ENCODE data around the gene ACTN1.

Gene ACTN1

DNA sequence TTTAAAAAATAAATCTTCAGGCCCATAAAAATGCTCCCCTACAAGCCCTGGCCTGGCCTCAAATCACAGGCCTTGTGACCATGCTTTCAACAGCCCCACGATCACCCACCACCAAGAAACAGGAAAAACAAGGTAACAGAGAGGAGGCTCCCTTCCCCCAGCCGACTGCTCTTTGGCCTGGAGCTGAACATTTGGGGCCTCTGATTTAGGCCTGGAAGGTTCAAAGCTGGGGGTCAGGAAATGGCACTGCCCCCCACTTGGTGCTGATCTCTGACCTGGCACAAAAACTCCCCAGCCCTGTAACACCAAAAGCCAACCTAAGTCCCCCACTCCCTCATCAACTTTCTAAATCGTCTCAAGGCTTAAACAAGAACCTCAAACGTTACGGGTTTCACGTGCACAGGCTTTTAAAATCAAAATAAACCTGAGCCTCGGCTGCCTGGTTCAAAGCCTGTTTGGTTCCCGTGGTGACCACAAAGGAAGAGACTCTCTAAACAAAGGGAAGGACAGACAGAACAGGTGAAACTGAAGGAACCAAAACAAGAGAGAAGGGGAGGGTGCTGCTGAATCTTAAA is 9.0 kb downstream of the ACTN1 start:
- DNase-seq (ENCODE audit: low read depth in 1 of 2, low spot score in 1 of 2), result no peak

GRCh38 chr14:68969278-68970033 is 9.6 kb downstream of the ACTN1 start:
- no peak for DNase-seq (ENCODE audit: low read depth in 1 of 2, low spot score in 1 of 2)

- no peak for DNase-seq (ENCODE audit: low read depth in 1 of 2, low spot score in 1 of 2)
Measured at GRCh38 chr14:68968721-68969120, 10.4 kb downstream of the ACTN1 start.

GRCh38 chr14:68968051-68968450 is 11.1 kb downstream of the ACTN1 start:
- DNase-seq (ENCODE audit: low read depth in 1 of 2, low spot score in 1 of 2), result peak; percentile 33 to 43

DNA sequence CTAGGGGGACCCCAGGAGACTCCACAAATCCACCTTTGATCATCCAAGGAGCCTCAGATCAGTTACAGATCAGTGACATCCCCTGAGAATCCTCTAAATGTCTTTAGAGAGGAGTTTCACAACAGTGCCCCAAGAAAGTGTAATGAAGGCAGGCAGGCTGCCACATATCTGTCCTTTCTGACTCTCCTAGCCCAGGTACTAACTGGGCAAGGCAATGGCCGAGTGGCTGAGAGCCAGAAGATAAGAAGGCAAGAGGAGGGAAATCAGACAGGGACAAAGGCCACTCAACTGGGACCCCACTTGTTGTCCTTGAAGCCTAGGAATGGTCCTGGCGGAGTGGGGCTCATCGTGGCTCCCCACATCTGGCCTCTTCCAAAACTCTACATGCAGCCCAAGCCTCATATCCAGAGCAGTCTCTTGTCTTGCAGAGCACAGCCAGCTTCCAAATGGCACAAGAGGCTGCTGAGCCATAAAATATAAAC is 11.6 kb downstream of the ACTN1 start:
- no peak for DNase-seq (ENCODE audit: low read depth in 1 of 2, low spot score in 1 of 2)

DNA sequence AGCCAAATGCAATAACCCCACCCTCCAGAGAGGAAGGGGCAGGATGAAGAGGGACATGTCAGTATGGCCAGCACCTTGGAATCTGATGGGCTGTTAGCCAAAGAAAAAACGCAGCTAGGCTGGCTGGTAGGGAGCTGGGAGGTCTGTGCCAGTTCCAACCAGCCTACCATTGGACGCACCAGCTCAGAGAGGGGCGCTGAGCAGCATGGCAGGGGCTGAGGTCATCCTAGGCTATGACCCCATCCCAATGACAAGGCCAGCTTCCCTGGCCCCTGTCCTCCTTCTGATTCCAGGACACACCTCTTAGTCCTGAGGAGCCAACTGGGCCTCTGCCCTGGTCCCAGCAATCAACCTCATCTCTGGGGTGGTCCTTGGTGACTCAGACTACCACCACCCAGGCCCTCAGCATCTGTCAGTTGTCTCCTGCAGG is 12.2 kb downstream of the ACTN1 start:
- no peak for DNase-seq (ENCODE audit: low read depth in 1 of 2, low spot score in 1 of 2)

- no peak for DNase-seq (ENCODE audit: low read depth in 1 of 2, low spot score in 1 of 2)
Measured at GRCh38 chr14:68965261-68965761, 13.8 kb downstream of the ACTN1 start.

DNA sequence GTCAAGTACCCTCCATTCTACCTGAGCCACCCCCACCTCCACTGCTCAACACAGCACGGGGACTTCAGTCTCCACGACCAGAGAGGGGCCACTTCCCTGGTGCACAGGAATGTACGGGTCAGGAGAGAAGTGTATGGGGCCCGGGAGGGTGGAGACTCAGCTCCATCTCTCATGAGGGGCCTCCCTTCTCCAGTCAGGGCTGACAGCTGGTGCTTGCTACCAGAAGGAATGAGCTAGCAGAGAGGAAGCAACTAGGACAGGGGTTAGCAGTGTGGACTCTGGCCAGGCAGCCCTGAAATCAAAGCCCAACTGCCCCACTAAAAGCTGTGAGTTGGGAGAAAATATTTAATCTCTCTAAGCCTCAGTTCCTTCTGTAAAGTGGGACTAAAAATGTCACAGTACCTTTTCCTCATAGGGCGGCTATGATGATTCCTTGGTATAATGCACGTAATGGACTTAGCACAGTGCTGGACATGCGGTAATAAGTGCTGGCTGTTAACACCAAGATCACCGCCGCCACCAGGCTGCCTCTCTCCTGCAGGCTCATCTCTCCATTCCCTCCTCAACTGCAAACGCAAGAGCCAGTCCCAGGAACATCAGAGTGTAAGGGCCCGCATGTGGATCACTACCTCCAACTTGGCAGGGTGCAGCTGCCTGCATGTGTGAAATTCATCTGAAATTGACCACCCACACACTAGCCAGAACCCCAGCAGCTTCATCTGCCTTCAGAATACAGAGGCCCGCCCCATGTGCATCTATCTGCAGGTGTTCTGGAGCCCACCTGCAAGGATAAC is 14.6 kb downstream of the ACTN1 start:
- no peak for DNase-seq (ENCODE audit: low read depth in 1 of 2, low spot score in 1 of 2)

- no peak for DNase-seq (ENCODE audit: low read depth in 1 of 2, low spot score in 1 of 2)
Measured at GRCh38 chr14:68962681-68963080, 16.4 kb downstream of the ACTN1 start.

DNA sequence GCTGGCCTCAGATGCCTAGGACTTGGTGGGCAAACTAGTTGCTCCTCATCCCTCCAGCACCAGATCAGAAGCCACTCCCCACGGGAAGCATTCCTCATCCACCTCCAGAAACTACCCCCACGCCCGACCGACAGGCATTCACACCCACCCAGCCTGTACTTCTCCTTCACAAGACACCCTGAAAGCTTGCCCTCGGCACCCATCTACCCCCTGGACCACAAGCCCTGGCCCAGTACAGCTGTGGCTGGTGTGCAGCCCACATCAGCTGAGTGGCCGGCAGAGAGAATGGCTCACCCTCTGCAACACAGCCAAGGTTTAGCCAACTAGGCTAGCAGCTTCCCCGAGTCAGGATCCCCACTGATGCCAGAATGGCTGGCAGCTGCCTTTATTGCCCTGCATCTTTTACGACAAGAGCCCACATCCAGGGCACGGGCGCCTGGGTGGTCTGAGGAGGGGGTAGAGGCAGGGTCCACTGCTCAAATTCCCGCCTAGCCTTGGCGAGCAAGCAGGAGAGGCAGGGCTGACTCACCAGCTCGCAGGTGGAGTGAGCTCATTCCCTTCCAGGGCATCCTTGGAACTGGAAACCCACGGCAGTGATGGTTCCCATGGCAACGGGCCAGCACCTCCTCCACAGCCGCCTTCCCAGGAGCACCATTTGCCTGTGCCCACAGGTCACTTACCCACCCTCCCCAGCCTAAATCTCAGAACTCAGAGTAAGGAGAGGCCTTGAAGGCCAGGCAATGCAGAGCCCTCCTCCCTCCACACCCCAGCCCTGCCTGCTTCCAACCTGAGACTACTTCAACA is 17.1 kb downstream of the ACTN1 start:
- no peak for DNase-seq (ENCODE audit: low read depth in 1 of 2, low spot score in 1 of 2)

GRCh38 chr14:68961361-68961760 is 17.7 kb downstream of the ACTN1 start:
- no peak for DNase-seq (ENCODE audit: low read depth in 1 of 2, low spot score in 1 of 2)

GRCh38 chr14:68960123-68960522 is 19.0 kb downstream of the ACTN1 start:
- no peak for DNase-seq (ENCODE audit: low read depth in 1 of 2, low spot score in 1 of 2)

GRCh38 chr14:68959035-68959434 is 20.1 kb downstream of the ACTN1 start:
- no peak for DNase-seq (ENCODE audit: low read depth in 1 of 2, low spot score in 1 of 2)

DNA sequence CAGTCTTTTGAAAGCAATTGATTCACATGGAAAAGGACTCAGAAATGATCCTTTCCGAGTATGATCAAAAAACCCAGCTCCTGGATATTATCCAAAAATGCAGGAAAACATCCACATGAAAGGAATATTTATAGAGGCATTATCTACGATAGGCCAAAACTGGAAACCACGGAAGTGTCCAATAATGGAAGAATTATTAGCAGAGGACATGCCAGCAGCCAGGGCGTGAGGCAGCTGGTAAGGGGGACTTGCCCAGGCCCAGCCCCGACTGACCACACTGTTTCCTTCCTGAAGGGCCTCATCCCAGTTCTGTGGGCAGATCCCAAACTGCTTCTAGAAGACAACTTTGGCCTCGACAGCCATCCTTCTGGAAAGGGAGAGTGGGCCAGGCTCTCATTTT is 20.5 kb downstream of the ACTN1 start:
- DNase-seq (ENCODE audit: low read depth in 1 of 2, low spot score in 1 of 2), result no peak

GRCh38 chr14:68957775-68958174 is 21.3 kb downstream of the ACTN1 start:
- no peak for DNase-seq (ENCODE audit: low read depth in 1 of 2, low spot score in 1 of 2)

GRCh38 chr14:68956724-68957123 is 22.4 kb downstream of the ACTN1 start:
- DNase-seq (ENCODE audit: low read depth in 1 of 2, low spot score in 1 of 2), result no peak

DNA sequence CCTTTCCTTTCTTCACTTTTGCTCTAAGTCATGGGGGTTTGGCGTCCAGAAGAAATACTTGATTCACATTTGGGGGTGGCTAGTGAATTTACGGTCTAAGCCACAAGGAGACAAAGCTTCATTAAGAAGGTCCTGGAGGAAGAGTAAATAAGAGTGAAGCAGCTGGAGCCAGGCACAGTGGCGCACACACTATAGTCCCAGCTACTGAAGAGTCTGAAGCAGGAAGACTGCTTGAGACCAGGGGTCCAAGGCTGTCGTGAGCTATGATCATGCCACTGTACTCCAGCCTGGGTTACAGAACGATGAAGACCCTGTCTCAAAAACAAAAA is 23.3 kb downstream of the ACTN1 start:
- DNase-seq (ENCODE audit: low read depth in 1 of 2, low spot score in 1 of 2), result no peak

- DNase-seq (ENCODE audit: low read depth in 1 of 2, low spot score in 1 of 2), result no peak
Measured at GRCh38 chr14:68955164-68955850, 23.8 kb downstream of the ACTN1 start.

DNA sequence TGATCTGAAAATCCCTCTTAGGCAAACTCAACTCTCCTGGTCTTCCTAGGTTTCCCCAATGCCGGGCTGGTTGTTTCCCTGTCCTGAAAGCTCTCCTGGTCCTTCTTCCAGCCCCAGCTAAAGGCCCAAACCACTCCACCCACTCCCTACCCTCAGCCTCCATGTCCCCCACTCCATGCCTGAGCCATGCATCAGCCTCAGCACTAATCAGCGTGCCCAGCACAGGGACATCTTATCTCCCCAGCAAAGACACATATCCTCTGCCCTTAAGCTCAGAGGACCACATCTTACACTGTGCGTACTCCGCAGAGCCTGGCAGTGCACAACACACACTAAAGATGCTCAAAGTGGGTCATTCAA is 25.9 kb downstream of the ACTN1 start:
- DNase-seq (ENCODE audit: low read depth in 1 of 2, low spot score in 1 of 2), result no peak

DNA sequence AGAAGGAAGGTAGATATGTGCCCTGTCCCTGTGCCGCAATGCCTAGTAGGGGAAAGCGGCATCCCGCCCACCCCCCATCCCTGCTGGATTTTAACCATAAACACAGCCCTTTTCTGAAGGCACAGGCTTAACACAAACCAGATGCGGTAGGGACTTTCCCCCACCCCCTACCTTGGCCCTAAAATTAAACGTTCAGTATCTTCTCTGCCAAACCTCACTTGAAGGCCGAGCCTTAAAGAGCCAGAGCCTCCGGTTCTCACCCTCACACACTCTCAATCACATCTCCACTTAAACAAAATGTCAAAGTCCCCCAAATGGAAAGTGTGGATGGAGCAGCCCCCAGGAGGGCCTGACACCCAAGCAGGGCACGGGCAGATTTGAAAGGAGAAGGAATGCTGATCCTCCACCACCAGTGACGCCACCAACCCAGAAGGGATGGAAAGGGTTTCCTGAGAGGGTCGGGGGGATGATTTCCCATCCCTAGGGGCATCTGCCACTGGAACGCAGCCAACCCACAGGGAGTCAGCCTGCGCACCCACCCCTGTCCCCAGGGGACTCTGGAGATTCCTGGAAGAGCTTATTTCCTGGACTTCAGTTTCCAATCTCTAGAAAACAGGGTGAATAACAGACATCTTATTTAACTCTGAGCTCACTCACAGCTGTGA is 26.4 kb downstream of the ACTN1 start:
- DNase-seq (ENCODE audit: low read depth in 1 of 2, low spot score in 1 of 2), result no peak
